ENCODE measurements around the gene IKZF3.

- TF ChIP-seq CTCF (optimal IDR thresholded peaks at IDR 0.05 in 1 of 3, IDR thresholded peaks at IDR 0.05 in 1 of 3, conservative IDR thresholded peaks at IDR 0.05 in 1 of 3; ENCODE audit: extremely low read depth in 1 of 3, insufficient read depth in 2 of 3, low read length in 3 of 3) (no peak), EZH2 (IDR thresholded peaks at IDR 0.05; ENCODE audit: low read length) (no peak)
Observed at GRCh38 chr17:39709998-39710964, 153.8 kb downstream of the IKZF3 start.

Measured in keratinocyte (primary cell).